CD4-positive, alpha-beta T cell treated with Interleukin-17A for 1 hour (primary cell): ENCODE measurements around the gene NFIA.

ENCODE experiments used
- DNase-seq: peaks from one replicate; pipeline ENCODE4 v3.0.0-alpha.2; 2020

The NFIA gene

GRCh38 chr1:61480273-61480935 is 398.0 kb downstream of the NFIA start:
- DNase-seq = no peak

- no peak for DNase-seq
These were observed 399.0 kb downstream of the NFIA start for GRCh38 chr1:61481315-61481715.

- DNase-seq = no peak
These were observed 399.9 kb downstream of the NFIA start for GRCh38 chr1:61482170-61482734.

GRCh38 chr1:61486783-61487536 is 404.6 kb downstream of the NFIA start:
- no peak for DNase-seq

GRCh38 chr1:61487801-61488200 is 405.4 kb downstream of the NFIA start:
- DNase-seq = no peak

DNA sequence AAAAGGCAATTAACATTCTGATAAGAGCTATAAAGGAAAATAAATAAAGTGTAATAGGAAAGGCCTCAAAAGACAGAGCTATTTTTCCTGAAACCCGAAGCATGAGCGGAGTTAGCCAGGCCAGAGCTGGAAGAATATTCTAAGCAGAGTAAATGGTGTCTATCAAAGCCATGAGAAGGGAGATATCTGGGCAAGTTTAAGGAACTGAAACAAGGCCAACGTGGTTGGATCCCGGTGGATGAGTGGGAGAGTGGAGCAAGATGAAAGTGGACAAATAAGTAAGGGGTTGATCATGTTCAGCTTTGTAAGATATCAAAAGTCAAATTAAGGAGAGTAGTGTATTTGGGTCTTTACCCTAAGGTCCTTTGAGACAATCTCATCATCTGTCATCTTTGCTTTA is 408.6 kb downstream of the NFIA start:
- no peak for DNase-seq

DNA sequence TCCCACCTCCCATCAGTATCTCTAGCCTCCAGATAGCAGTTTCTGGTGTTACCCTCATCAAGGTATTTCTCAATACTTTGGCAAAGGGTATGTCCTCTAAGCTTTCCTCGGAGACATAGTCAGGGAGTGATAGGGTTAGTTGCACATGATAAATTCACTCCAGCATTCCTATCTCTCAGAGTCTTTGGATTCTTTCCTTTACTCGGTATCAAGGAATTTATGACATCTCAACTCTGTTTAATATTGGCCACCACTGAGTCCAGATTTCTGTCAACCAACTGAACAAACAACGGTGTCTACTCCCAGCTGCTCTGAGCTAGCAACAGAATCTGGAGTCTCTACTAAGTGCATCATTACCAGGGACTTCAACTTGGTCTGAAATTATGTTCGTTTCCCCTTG is 409.1 kb downstream of the NFIA start:
- DNase-seq = no peak

DNA sequence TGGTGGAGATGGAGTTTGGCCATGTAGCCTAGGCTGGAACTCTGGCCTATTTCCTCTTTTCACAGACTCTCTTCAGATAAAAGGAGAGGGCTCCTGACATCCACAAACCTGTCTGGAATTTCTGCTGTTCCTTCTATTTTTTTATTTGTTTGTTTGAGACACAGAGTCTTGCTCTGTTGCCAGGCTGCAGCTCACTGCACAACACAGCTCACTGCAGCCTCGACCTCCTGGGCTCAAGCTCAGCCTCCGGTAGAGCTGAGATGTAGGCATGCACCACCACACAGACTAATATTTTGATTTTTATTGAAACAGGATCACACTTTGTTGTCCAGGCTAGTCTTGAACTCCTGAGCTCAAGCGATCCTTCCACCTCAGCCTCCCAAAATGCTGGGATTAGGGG is 411.6 kb downstream of the NFIA start:
- no peak for DNase-seq

DNA sequence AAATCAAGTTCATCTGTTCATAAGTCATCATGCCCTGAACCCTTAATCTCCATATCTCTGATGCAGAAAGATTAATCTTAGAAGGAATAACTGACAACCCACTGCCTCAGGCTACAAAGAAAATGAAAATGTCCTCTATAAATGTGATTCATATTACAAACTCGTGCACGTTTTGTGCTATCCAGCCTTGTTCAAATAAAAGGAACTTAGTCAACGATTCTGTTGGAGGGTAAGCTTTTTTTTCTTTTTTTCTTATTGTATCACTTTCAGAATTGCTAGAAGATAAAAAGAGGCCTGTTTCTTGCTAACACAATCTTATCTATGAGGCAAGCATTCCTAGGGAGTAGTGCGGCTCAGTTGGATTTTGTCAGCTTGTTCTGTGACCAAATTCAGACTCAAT is 414.1 kb downstream of the NFIA start:
- DNase-seq = no peak

DNA sequence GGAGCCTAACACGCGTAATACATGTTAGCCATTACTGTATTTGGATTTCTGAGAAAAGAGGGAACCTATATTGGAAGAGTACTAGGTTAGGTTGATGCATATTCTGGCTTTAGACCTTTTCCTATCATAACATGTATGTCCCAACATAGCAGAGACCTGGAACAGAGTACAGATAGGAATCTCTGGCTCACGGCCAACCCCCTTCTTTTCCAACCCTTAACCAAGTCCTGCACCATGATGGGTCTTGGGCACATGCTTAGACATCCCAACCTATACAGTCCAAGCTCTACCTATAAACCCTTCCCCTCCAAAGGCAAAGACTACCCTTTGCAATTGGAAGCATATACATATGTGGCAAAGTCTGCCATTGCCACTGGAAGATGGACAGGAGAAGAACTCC is 414.7 kb downstream of the NFIA start:
- DNase-seq = no peak

DNA sequence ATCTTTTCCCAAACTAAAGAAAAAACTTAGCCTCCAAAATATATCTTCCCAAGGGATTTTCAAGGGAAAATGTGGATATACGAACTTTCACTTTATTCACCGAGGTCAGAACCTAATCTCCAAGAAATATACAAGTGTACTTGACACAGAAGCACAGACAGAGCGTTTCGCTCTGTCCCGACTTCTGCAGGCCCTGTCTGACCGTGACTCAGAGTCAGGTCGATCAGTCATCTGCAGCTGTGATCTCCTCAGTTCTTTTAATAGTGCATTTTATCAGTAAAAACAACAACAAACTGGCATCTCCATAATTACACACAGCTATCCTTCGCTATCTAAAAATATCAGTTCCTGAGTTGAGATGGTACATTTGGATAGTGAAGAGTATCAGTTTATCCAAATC is 416.0 kb downstream of the NFIA start:
- no peak for DNase-seq

DNA sequence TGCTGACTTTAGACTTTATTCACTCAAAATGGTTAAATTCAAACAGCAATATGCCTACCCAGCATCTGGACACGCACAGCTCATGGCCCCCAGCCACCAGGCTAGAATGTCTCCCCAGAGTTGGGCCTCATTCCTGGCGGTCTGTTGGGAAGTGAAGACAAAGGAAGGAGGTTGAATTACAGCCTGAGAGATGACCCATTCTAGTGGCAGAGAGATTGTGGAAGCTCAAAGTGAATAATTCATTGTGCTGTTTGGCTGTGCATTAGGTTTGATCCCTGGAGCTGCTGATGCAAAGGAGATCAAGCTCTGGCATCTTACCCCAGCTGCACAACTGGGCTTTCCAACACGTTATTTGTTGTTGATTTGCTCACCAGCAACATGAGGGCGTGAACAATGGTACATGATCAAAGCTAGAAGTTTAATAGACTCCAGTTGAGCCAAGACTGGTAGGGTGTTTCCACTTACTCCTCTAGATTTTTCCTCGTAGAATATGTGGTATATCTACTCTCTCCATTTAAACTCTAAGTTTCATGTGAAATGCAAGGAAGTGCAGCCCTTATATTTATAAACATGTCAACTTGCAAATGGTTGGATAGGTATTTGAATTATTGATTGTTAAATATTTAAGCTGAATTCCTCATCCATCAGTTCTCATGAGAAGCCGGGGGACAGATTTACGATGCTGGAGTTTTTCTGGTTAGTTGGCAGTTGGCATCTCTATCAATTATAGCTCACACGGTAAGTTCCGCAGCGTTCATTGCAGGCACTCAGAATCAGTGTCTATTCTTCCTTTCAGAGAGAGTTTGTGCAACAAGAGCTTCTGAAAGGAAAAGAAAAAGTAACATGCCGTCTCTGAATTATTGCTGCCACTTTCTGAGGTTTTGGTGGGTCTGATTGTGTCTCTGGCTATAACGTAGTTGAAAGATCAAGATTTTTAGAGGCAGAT is 419.9 kb downstream of the NFIA start:
- no peak for DNase-seq

GRCh38 chr1:61504305-61504704 is 421.9 kb downstream of the NFIA start:
- no peak for DNase-seq

GRCh38 chr1:61504852-61505390 is 422.6 kb downstream of the NFIA start:
- DNase-seq = no peak

GRCh38 chr1:61506236-61506635 is 423.9 kb downstream of the NFIA start:
- no peak for DNase-seq

DNA sequence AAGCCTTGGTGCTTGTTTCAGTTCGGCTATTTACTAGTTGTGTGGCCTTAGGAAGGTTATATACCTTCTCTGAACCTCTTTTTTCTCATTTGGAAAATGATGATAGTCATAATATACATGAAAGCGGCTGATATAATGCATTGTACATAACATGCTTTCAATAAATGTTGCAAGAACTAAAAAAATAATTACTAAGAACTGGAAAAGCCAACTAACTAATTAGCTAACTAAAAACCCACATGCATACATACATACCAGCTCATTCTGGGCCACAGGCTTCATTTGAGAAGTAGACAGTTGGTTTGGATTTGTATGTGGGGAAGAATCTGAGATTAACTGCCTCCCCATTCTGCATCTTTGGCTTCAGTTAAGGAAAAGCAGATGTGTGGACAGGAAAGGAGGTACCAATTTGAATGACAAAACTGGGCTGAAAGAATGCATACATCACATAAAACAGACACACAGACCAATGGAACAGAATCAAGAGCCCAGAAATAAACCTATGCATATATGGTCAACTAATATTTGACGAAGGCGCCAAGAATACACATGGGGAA is 424.7 kb downstream of the NFIA start:
- no peak for DNase-seq
